ENCODE measurements around the gene MCTP1.
A peak's percentile ranks its signal among the peaks of the same experiment; 100 is the strongest.
"Not testable (repeated sequence)": the region's sequence is repeated elsewhere in the genome, so short reads cannot be mapped to it uniquely, and the experiment has no call there.

The MCTP1 gene

GRCh38 chr5:95029569-95030366, 255.1 kb downstream of the MCTP1 start:
- DNase-seq (ENCODE audit: low read depth in 2 of 2): no peak

GRCh38 chr5:95027775-95028174, 257.1 kb downstream of the MCTP1 start:
- no peak for DNase-seq (ENCODE audit: low read depth in 2 of 2)

GRCh38 chr5:95027151-95027721, 257.7 kb downstream of the MCTP1 start:
- no peak for DNase-seq (ENCODE audit: low read depth in 2 of 2)

GRCh38 chr5:95026718-95027117, 258.2 kb downstream of the MCTP1 start:
- DNase-seq (ENCODE audit: low read depth in 2 of 2): no peak

- no peak for DNase-seq (ENCODE audit: low read depth in 2 of 2)
Observed at GRCh38 chr5:95022967-95023695, 261.8 kb downstream of the MCTP1 start.

GRCh38 chr5:95020345-95020744, 264.5 kb downstream of the MCTP1 start:
- DNase-seq (ENCODE audit: low read depth in 2 of 2): no peak

- no peak for DNase-seq (ENCODE audit: low read depth in 2 of 2)
Observed at GRCh38 chr5:95018946-95019345, 265.9 kb downstream of the MCTP1 start.

- no peak for DNase-seq (ENCODE audit: low read depth in 2 of 2)
Observed at GRCh38 chr5:95018511-95018910, 266.4 kb downstream of the MCTP1 start.

GRCh38 chr5:95009812-95010211, 275.1 kb downstream of the MCTP1 start:
- DNase-seq (ENCODE audit: low read depth in 2 of 2): no peak

- DNase-seq (ENCODE audit: low read depth in 2 of 2): no peak
Observed at GRCh38 chr5:95007921-95008597, 276.8 kb downstream of the MCTP1 start.

GRCh38 chr5:95005811-95006210, 279.1 kb downstream of the MCTP1 start:
- DNase-seq (ENCODE audit: low read depth in 2 of 2): no peak

GRCh38 chr5:94998670-94999069, 286.2 kb downstream of the MCTP1 start:
- no peak for DNase-seq (ENCODE audit: low read depth in 2 of 2)

- not testable (repeated sequence) for DNase-seq (ENCODE audit: low read depth in 2 of 2)
Observed at GRCh38 chr5:94994537-94994936, 290.4 kb downstream of the MCTP1 start.

- DNase-seq (ENCODE audit: low read depth in 2 of 2): no peak
Observed at GRCh38 chr5:94993491-94993890, 291.4 kb downstream of the MCTP1 start.

GRCh38 chr5:94992325-94992724, 292.6 kb downstream of the MCTP1 start:
- no peak for DNase-seq (ENCODE audit: low read depth in 2 of 2)

- no peak for DNase-seq (ENCODE audit: low read depth in 2 of 2)
Observed at GRCh38 chr5:94983861-94984535, 300.9 kb downstream of the MCTP1 start.

- DNase-seq (ENCODE audit: low read depth in 2 of 2): no peak
Observed at GRCh38 chr5:94977437-94977836, 307.5 kb downstream of the MCTP1 start.

GRCh38 chr5:94976853-94977252, 308.0 kb downstream of the MCTP1 start:
- DNase-seq (ENCODE audit: low read depth in 2 of 2): no peak

GRCh38 chr5:94972268-94972667, 312.6 kb downstream of the MCTP1 start:
- DNase-seq (ENCODE audit: low read depth in 2 of 2): no peak

- DNase-seq (ENCODE audit: low read depth in 2 of 2): no peak
Observed at GRCh38 chr5:94969174-94969573, 315.7 kb downstream of the MCTP1 start.

- peak in 1 of 2 donors; percentile 3 for DNase-seq (ENCODE audit: low read depth in 2 of 2)
Observed at GRCh38 chr5:94968507-94969095, 316.3 kb downstream of the MCTP1 start.
